H1 (cell line): ENCODE results near the gene ARL5A. TPM values are rescaled to one million over a fixed set of nuclear protein-coding genes. Genes with fewer than 3 reads are reported as not detected.

Source experiments
- CTCF ChIA-PET: fragments of 300-600 bp; sonication (Branson Sonifier 250); formaldehyde crosslinking; loops from one replicate; lab custom pipeline; 2021; ENCODE audit not compliant: partially characterized antibody; lab: Charles Lee
- POLR2A ChIA-PET: fragments of 300-600 bp; sonication (Branson Sonifier 250); formaldehyde crosslinking; loops from one replicate; lab custom pipeline; 2021; ENCODE audit warnings: inconsistent platforms; ENCODE audit not compliant: partially characterized antibody; lab: Charles Lee
- DNase-seq, 2 experiments: peaks; one replicate each; pipeline versions ENCODE4 v3.0.0 to v3.0.0-alpha.2; 2010 to 2022; ENCODE audit warnings: low spot score in 2 of 2, low read depth in 1 of 2, mixed read lengths in 1 of 2
- FAIRE-seq: peaks from 2 replicates; lab custom pipeline; 2011; peaks lifted over from hg19 to GRCh38; lab: Jason Lieb, UNC
- H2AFZ ChIP-seq: 2 replicates; pipeline ENCODE4 v1.8.1; 2012; ENCODE audit warnings: low read length, inconsistent platforms
- H2AK5ac ChIP-seq: 2 replicates; pipeline ENCODE4 v1.6.1; 2013; ENCODE audit warnings: low read depth, low read length
- H2BK120ac ChIP-seq: replicated peaks from 2 replicates; pipeline ENCODE3; 2013; ENCODE audit warnings: low read depth, low read length, inconsistent platforms
- H2BK12ac ChIP-seq: 2 replicates; pipeline ENCODE4 v1.6.1; 2013; ENCODE audit warnings: low read depth, low read length
- H2BK15ac ChIP-seq: 2 replicates; pipeline ENCODE4 v1.6.1; 2013; ENCODE audit warnings: low read length
- H2BK20ac ChIP-seq: 2 replicates; pipeline ENCODE4 v1.6.1; 2013; ENCODE audit warnings: low read length
- H2BK5ac ChIP-seq: 2 replicates; pipeline ENCODE4 v1.6.1; 2013; ENCODE audit warnings: low read depth, low read length
- H3K14ac ChIP-seq: 2 replicates; pipeline ENCODE4 v1.6.1; 2013; ENCODE audit warnings: inconsistent platforms; ENCODE audit not compliant: insufficient read length
- H3K18ac ChIP-seq: 2 replicates; pipeline ENCODE4 v1.6.1; 2013; ENCODE audit warnings: low read length; ENCODE audit errors: extremely low read depth
- H3K23ac ChIP-seq: 2 replicates; pipeline ENCODE4 v1.6.1; 2013; ENCODE audit warnings: inconsistent platforms; ENCODE audit not compliant: insufficient read length
- H3K23me2 ChIP-seq: 2 replicates; pipeline ENCODE4 v1.6.1; 2013; ENCODE audit warnings: low read depth, low read length
- H3K27ac ChIP-seq: 2 replicates; pipeline ENCODE4 v1.6.1; 2011; ENCODE audit warnings: low read depth, low read length, inconsistent platforms
- H3K27me3 ChIP-seq, 4 experiments: replicated peaks in 1 of 4; 1 replicate in 1 of 4; 2 replicates in 3 of 4; pipeline versions ENCODE4 v1.6.1 to v1.8.1; 2011 to 2013; ENCODE audit warnings: low read length in 3 of 4, mild to moderate bottlenecking in 3 of 4, inconsistent platforms in 2 of 4, mixed read lengths in 2 of 4, moderate library complexity in 1 of 4; ENCODE audit not compliant: control insufficient read depth in 3 of 4, insufficient read depth in 3 of 4; ENCODE audit errors: extremely low read depth in 1 of 4
- H3K36me3 ChIP-seq, 4 experiments: 2 replicates each; pipeline versions ENCODE4 v1.6.1 to v1.8.1; 2011 to 2013; ENCODE audit warnings: mild to moderate bottlenecking in 4 of 4, low read length in 3 of 4, moderate library complexity in 2 of 4, control low read depth in 1 of 4, inconsistent platforms in 1 of 4; ENCODE audit not compliant: insufficient read depth in 4 of 4, control insufficient read depth in 2 of 4
- H3K4ac ChIP-seq: replicated peaks from 2 replicates; pipeline ENCODE3; 2013; ENCODE audit warnings: low read length, low read depth, mixed read lengths, inconsistent platforms; ENCODE audit not compliant: insufficient read length
- H3K4me1 ChIP-seq, 4 experiments: replicated peaks in 1 of 4; 1 replicate in 1 of 4; 2 replicates in 3 of 4; pipeline versions ENCODE4 v1.6.1 to v1.8.1; 2011 to 2013; ENCODE audit warnings: low read length in 3 of 4, inconsistent platforms in 2 of 4, mixed read lengths in 1 of 4; ENCODE audit not compliant: insufficient read depth in 4 of 4, control insufficient read depth in 3 of 4
- H3K4me2 ChIP-seq, 2 experiments: 2 replicates each; pipeline versions ENCODE4 v1.6.1 to v1.8.1; 2011 to 2013; ENCODE audit warnings: low read depth in 2 of 2, low read length in 2 of 2, control low read depth in 1 of 2, inconsistent platforms in 1 of 2, mild to moderate bottlenecking in 1 of 2; ENCODE audit not compliant: insufficient read depth in 1 of 2
- H3K4me3 ChIP-seq, 4 experiments: fragments of 200-600, 300-600 bp in 1 of 4; sonication (generic), shearing (Covaris generic), sonication (Bioruptor Twin) in 1 of 4; 2 replicates each; pipeline versions ENCODE4 v1.5.1 to v1.8.1; 2011 to 2016; ENCODE audit warnings: low read length in 4 of 4, low read depth in 3 of 4, control low read depth in 2 of 4, inconsistent platforms in 2 of 4, mild to moderate bottlenecking in 2 of 4, mixed read lengths in 1 of 4, moderate library complexity in 1 of 4; ENCODE audit not compliant: insufficient read depth in 2 of 4; ENCODE audit errors: extremely low read depth in 1 of 4
- H3K56ac ChIP-seq: replicated peaks from 2 replicates; pipeline ENCODE3; 2013; ENCODE audit warnings: low read depth, mild to moderate bottlenecking, mixed read lengths, low read length, inconsistent platforms; ENCODE audit not compliant: insufficient read length
- H3K79me1 ChIP-seq: 2 replicates; pipeline ENCODE4 v1.6.1; 2013; ENCODE audit warnings: low read depth, low read length, control low read depth
- H3K79me2 ChIP-seq, 2 experiments: 2 replicates each; pipeline versions ENCODE4 v1.6.1 to v1.8.1; 2012 to 2013; ENCODE audit warnings: low read length in 2 of 2, mild to moderate bottlenecking in 2 of 2, inconsistent platforms in 1 of 2; ENCODE audit not compliant: insufficient read depth in 2 of 2, control insufficient read depth in 1 of 2
- H3K9ac ChIP-seq, 4 experiments: replicated peaks in 1 of 4; 1 replicate in 1 of 4; 2 replicates in 3 of 4; pipeline versions ENCODE4 v1.6.1 to v1.8.1; 2011 to 2013; ENCODE audit warnings: low read depth in 3 of 4, low read length in 3 of 4, control low read depth in 2 of 4, mild to moderate bottlenecking in 2 of 4, moderate library complexity in 2 of 4, inconsistent platforms in 1 of 4; ENCODE audit errors: extremely low read depth in 1 of 4
- H3K9me3 ChIP-seq, 2 experiments: 2 replicates each; pipeline versions ENCODE4 v1.6.1 to v1.8.1; 2012 to 2013; ENCODE audit warnings: mild to moderate bottlenecking in 2 of 2, moderate library complexity in 2 of 2, control low read depth in 1 of 2, inconsistent platforms in 1 of 2, low read depth in 1 of 2, low read length in 1 of 2, mixed read lengths in 1 of 2; ENCODE audit not compliant: insufficient read depth in 2 of 2
- H4K20me1 ChIP-seq, 2 experiments: replicated peaks in 1 of 2; 2 replicates each; pipeline versions ENCODE3 to v1.8.1; 2011 to 2013; ENCODE audit warnings: inconsistent platforms in 2 of 2, low read length in 2 of 2, mild to moderate bottlenecking in 1 of 2; ENCODE audit not compliant: insufficient read depth in 2 of 2, control insufficient read depth in 1 of 2
- H4K5ac ChIP-seq: 2 replicates; pipeline ENCODE4 v1.6.1; 2013; ENCODE audit warnings: low read length, low read depth, mixed read lengths, inconsistent platforms; ENCODE audit not compliant: insufficient read length
- H4K8ac ChIP-seq: 2 replicates; pipeline ENCODE4 v1.8.0; 2013; ENCODE audit warnings: mild to moderate bottlenecking, moderate library complexity, low read length, inconsistent platforms; ENCODE audit not compliant: insufficient read depth; ENCODE audit errors: extremely low read depth
- H4K91ac ChIP-seq: replicated peaks from 2 replicates; pipeline ENCODE3; 2013; ENCODE audit warnings: low read length, mixed read lengths, inconsistent platforms; ENCODE audit not compliant: insufficient read length
- ATF3 ChIP-seq: IDR thresholded peaks from 2 replicates; pipeline ENCODE4 v1.6.1; 2011; ENCODE audit warnings: low read depth, mild to moderate bottlenecking, low read length; ENCODE audit not compliant: insufficient read depth
- CTCF ChIP-seq, 3 experiments: IDR thresholded peaks; 1 replicate in 2 of 3; 2 replicates in 1 of 3; pipeline versions ENCODE4 v1.5.1 to v1.6.1; 2011; ENCODE audit warnings: low read length in 3 of 3, mild to moderate bottlenecking in 3 of 3, inconsistent platforms in 2 of 3, low read depth in 1 of 3, moderate library complexity in 1 of 3; ENCODE audit not compliant: insufficient read depth in 1 of 3; ENCODE audit errors: control extremely low read depth in 1 of 3
- RAD21 ChIP-seq, 2 experiments: IDR thresholded peaks in 1 of 2; conservative IDR thresholded peaks in 1 of 2; 2 replicates each; pipeline ENCODE4 v1.6.1; 2011; ENCODE audit warnings: low read depth in 2 of 2, low read length in 2 of 2, improper control_type of control experiment in 1 of 2, inconsistent platforms in 1 of 2, mild to moderate bottlenecking in 1 of 2, moderate library complexity in 1 of 2
- TEAD4 ChIP-seq: IDR thresholded peaks from 2 replicates; pipeline ENCODE4 v1.6.1; 2012; ENCODE audit warnings: low read depth, low read length, inconsistent platforms, mixed read lengths
- WGBS, 2 experiments: shearing (Covaris generic) in 1 of 2; methylation state at CpG; one replicate each; pipeline versions ENCODE4 v1.1.6 to v1.1.7; 2013 to 2015; ENCODE audit warnings: low lambda C conversion rate in 2 of 2, mixed read lengths in 2 of 2, inconsistent platforms in 1 of 2, low coverage in 1 of 2, missing lambda C conversion rate in 1 of 2; ENCODE audit not compliant: insufficient replicate concordance in 2 of 2, insufficient coverage in 1 of 2, insufficient read length in 1 of 2; ENCODE audit errors: extremely low coverage in 1 of 2, missing lambda C conversion rate in 1 of 2; 5-methylcytosine and 5-hydroxymethylcytosine counted together
- polyA plus RNA-seq, 7 experiments: library from polyadenylated mRNA; depleted of rRNA in 3 of 7; stranded (reverse) in 5 of 7; unstranded in 2 of 7; fragments of >200 nt in 5 of 7; fragments of 200-250 nt in 2 of 7; gene quantifications; 1 replicate in 5 of 7; 2 replicates in 1 of 7; 4 replicates in 1 of 7; pipeline versions ENCODE4 v1.2.1 to v1.2.3, GENCODE V29; 2011 to 2013; ENCODE audit warnings: missing spikeins in 2 of 7, mixed read lengths in 2 of 7
- total RNA-seq: library from RNA; stranded (reverse); fragmentation: NEBNext Ultra II Directional; extraction: Animal tissue kit (Norgen Biotek cat#: 25700); gene quantifications from 2 replicates; pipeline ENCODE4 v1.2.1, GENCODE V29; 2021

The ARL5A gene
- total and polyA plus RNA-seq, 2 of the 8 experiments (the other 6 are each of a cell fraction or from before 2014, with no cell fraction given) = 12.6 to 86.3 TPM

- Histone ChIP-seq H3K4ac (no peak overlapping the region), H3K56ac (no peak overlapping the region), H4K5ac (no peak overlapping the region), H2BK120ac (no peak overlapping the region), H2BK5ac (no peak overlapping the region), H3K27me3 (no peaks in the 10 kb centered on the region), H3K4me3 (no peak overlapping the region), H3K36me3 (peaks cover 0 to 4% (median 1%) of the 10 kb centered on the region in 4 experiments; a peak in 2 of 8 replicates), H3K18ac (no peak overlapping the region), H2AFZ (no peak overlapping the region), H3K4me1 (no peaks in the 10 kb centered on the region), H3K4me2 (no peak overlapping the region), H3K79me2 (no peaks in the 10 kb centered on the region), H3K14ac (no peak overlapping the region), H3K27ac (no peak overlapping the region), H2BK15ac (no peak overlapping the region), H3K23me2 (peaks cover 1% of the 10 kb centered on the region; the same call in 1 of the 2 replicates), H3K23ac (no peak overlapping the region), H3K79me1 (no peaks in the 10 kb centered on the region), H2AK5ac (no peak overlapping the region), H3K9me3 (no peaks in the 10 kb centered on the region), H4K8ac (no peak overlapping the region), H3K9ac (no peak overlapping the region), H2BK12ac (no peak overlapping the region), H4K91ac (no peak overlapping the region), H4K20me1 (no peaks in the 10 kb centered on the region), H2BK20ac (no peak overlapping the region)
- ChIA-PET CTCF (interaction anchor here (0.7 to 2.4 kb wide), 13 partner anchors 9 to 286 kb away, joined by 3 to 10 read pairs (median 4); no protein-coding TSS in a partner anchor), POLR2A (interaction anchor here (1.5 kb wide), 1 partner anchor 29 kb away, joined by 3 read pairs; no protein-coding TSS in a partner anchor)
- 89% methylated on average over 3 of the region's 3 CpGs; no CpG with 5 or more reads in 1 of the 2 experiments for WGBS, 2 experiments
- peak in 1 of 3 experiments; percentile 25; a peak in 2 of 4 replicates for TF ChIP-seq CTCF (IDR thresholded peaks at IDR 0.05; ENCODE audit: control extremely low read depth in 1 of 3, insufficient read depth in 1 of 3, low read depth in 1 of 3, low read length in 3 of 3)
- no peak for TF ChIP-seq ATF3
- no peak for TF ChIP-seq TEAD4
- TF ChIP-seq RAD21 (IDR thresholded peaks at IDR 0.05 in 1 of 2, conservative IDR thresholded peaks at IDR 0.05 in 1 of 2; ENCODE audit: low read depth in 2 of 2, low read length in 2 of 2) = peak in 1 of 2 experiments; percentile 22; a peak in 1 of 4 replicates
- DNase-seq (no peak), FAIRE-seq (no peak)
Observed at GRCh38 chr2:151777487-151777886, 50.7 kb downstream of the ARL5A start.
